Measurements from ENCODE around the gene TKFC.

TKFC gene

GRCh38 chr11:61337706-61338470 lies 4.9 kb downstream of the TKFC start:
- H3K4me3 ChIP-seq (ENCODE audit: low read depth, low read length) = no peak overlapping the region
- no peak for TF ChIP-seq CTCF (IDR thresholded peaks at IDR 0.05; ENCODE audit: control insufficient read depth, extremely low read depth, insufficient read depth)
- DNase-seq (ENCODE audit: low read depth) = no peak

- H3K4me3 ChIP-seq (ENCODE audit: low read depth, low read length) = no peak overlapping the region
- no peak for TF ChIP-seq CTCF (IDR thresholded peaks at IDR 0.05; ENCODE audit: control insufficient read depth, extremely low read depth, insufficient read depth)
- DNase-seq (ENCODE audit: low read depth) = no peak
Observed at GRCh38 chr11:61338783-61339489, 5.9 kb downstream of the TKFC start.

- H3K4me3 ChIP-seq (ENCODE audit: low read depth, low read length) = no peak overlapping the region
- DNase-seq (ENCODE audit: low read depth) = no peak
- TF ChIP-seq CTCF (IDR thresholded peaks at IDR 0.05; ENCODE audit: control insufficient read depth, extremely low read depth, insufficient read depth) = no peak
Observed at GRCh38 chr11:61339490-61339878, 6.5 kb downstream of the TKFC start.

GRCh38 chr11:61340979-61341378 lies 8.0 kb downstream of the TKFC start:
- no peak for DNase-seq (ENCODE audit: low read depth)
- no peak overlapping the region for H3K4me3 ChIP-seq (ENCODE audit: low read depth, low read length)
- no peak for TF ChIP-seq CTCF (IDR thresholded peaks at IDR 0.05; ENCODE audit: control insufficient read depth, extremely low read depth, insufficient read depth)

- no peak for TF ChIP-seq CTCF (IDR thresholded peaks at IDR 0.05; ENCODE audit: control insufficient read depth, extremely low read depth, insufficient read depth)
- no peak overlapping the region for H3K4me3 ChIP-seq (ENCODE audit: low read depth, low read length)
- DNase-seq (ENCODE audit: low read depth) = no peak
Observed at GRCh38 chr11:61341706-61342105, 8.7 kb downstream of the TKFC start.

- H3K4me3 ChIP-seq (ENCODE audit: low read depth, low read length) = no peak overlapping the region
- no peak for DNase-seq (ENCODE audit: low read depth)
- no peak for TF ChIP-seq CTCF (IDR thresholded peaks at IDR 0.05; ENCODE audit: control insufficient read depth, extremely low read depth, insufficient read depth)
Observed at GRCh38 chr11:61342207-61342803, 9.3 kb downstream of the TKFC start.

Measured in LNCaP clone FGC (cell line).